HepG2 (cell line): Measurements from ENCODE around the gene LUZP2. TPM values are rescaled to one million over a fixed set of nuclear protein-coding genes. Genes with fewer than 3 reads are reported as not detected.

ENCODE experiments used
- ATAC-seq: fragments of 200-7000 bp; cut with Tn5 transposase; 3 replicates; pipeline ENCODE4 v1.9.1; 2020; ENCODE audit warnings: mild to moderate bottlenecking, moderate library complexity
- BruUV-seq: library from RNA; stranded (reverse); fragments of 400-500 nt; replicated peaks from 2 replicates; lab custom pipeline; 2021; lab: Mats Ljungman, UMichigan
- CTCF ChIA-PET: fragments of 300-600 bp; formaldehyde crosslinking; extraction: SDS; loops from one replicate; lab custom pipeline; 2021; ENCODE audit warnings: low total read pairs, inconsistent platforms, low intra/inter-chr PET ratio; lab: Yijun Ruan, JAX
- POLR2A ChIA-PET: fragments of 350-600 bp; sonication (Branson Sonifier 250); formaldehyde crosslinking; loops from one replicate; lab custom pipeline; 2020; ENCODE audit warnings: antibody characterized with exemption, inconsistent platforms; lab: Yijun Ruan, JAX
- DNase-seq: peaks from one replicate; pipeline ENCODE4 v3.0.0-alpha.2; 2015; ENCODE audit warnings: low spot score
- FAIRE-seq: peaks from 3 replicates; lab custom pipeline; 2011; peaks lifted over from hg19 to GRCh38; lab: Jason Lieb, UNC
- H2AFZ ChIP-seq: one replicate; pipeline ENCODE4 v1.6.1; 2011; ENCODE audit warnings: low read length, inconsistent platforms
- H3K27ac ChIP-seq: fragments of 300-600 bp; 3 replicates; pipeline ENCODE4 v1.8.0; 2011; ENCODE audit warnings: mixed run types, mild to moderate bottlenecking, mixed read lengths, low read length, inconsistent platforms; ENCODE audit not compliant: insufficient read depth; ENCODE audit errors: extremely low read length
- H3K27me3 ChIP-seq, 2 experiments: fragments of 200-600 bp in 1 of 2; 2 replicates in 1 of 2; 3 replicates in 1 of 2; pipeline versions ENCODE4 v1.6.0 to v1.8.0; 2011; ENCODE audit warnings: low read length in 2 of 2, mild to moderate bottlenecking in 2 of 2, moderate library complexity in 2 of 2, inconsistent platforms in 1 of 2; ENCODE audit not compliant: insufficient read depth in 2 of 2, control insufficient read depth in 1 of 2
- H3K36me3 ChIP-seq, 2 experiments: fragments of 200-600 bp in 1 of 2; replicated peaks in 1 of 2; 2 replicates in 1 of 2; 3 replicates in 1 of 2; pipeline versions ENCODE4 v1.5.1 to v1.8.0; 2011; ENCODE audit warnings: low read length in 2 of 2, inconsistent platforms in 1 of 2; ENCODE audit not compliant: insufficient read depth in 2 of 2, control insufficient read depth in 1 of 2
- H3K4me1 ChIP-seq: 2 replicates; pipeline ENCODE4 v1.5.1; 2012; ENCODE audit warnings: low read length, inconsistent platforms; ENCODE audit not compliant: insufficient read depth
- H3K4me2 ChIP-seq: 2 replicates; pipeline ENCODE4 v1.6.0; 2011; ENCODE audit warnings: low read depth, low read length, inconsistent platforms
- H3K4me3 ChIP-seq, 3 experiments: fragments of 200-600 bp in 1 of 3; sonication (generic), shearing (Covaris generic) in 1 of 3; replicated peaks in 1 of 3; 2 replicates each; pipeline ENCODE4 v1.5.1; 2011 to 2016; ENCODE audit warnings: low read length in 3 of 3, inconsistent platforms in 2 of 3, low read depth in 2 of 3, mild to moderate bottlenecking in 2 of 3, control low read depth in 1 of 3, mixed read lengths in 1 of 3; ENCODE audit not compliant: insufficient read depth in 1 of 3
- H3K79me2 ChIP-seq: one replicate; pipeline ENCODE4 v1.6.1; 2011; ENCODE audit warnings: low read length, inconsistent platforms; ENCODE audit not compliant: insufficient read depth
- H3K9ac ChIP-seq: 2 replicates; pipeline ENCODE4 v1.6.0; 2011; ENCODE audit warnings: mild to moderate bottlenecking, low read depth, low read length, inconsistent platforms; ENCODE audit not compliant: insufficient read depth
- H3K9me3 ChIP-seq: 2 replicates; pipeline ENCODE4 v1.5.1; 2012; ENCODE audit warnings: mild to moderate bottlenecking, low read length
- H4K20me1 ChIP-seq: 2 replicates; pipeline ENCODE4 v1.6.0; 2011; ENCODE audit warnings: inconsistent platforms, mild to moderate bottlenecking, low read length, moderate library complexity; ENCODE audit not compliant: insufficient read depth
- BCL6 ChIP-seq: IDR thresholded peaks from 2 replicates; pipeline ENCODE4 v1.6.1; 2016; ENCODE audit warnings: missing genetic modification reagents, missing compliant biosample characterization
- CEBPB ChIP-seq: IDR thresholded peaks from 2 replicates; pipeline ENCODE4 v1.6.1; 2011; ENCODE audit warnings: low read depth, low read length, improper control_type of control experiment, borderline replicate concordance
- E2F1 ChIP-seq: sonication (generic); formaldehyde crosslinking; IDR thresholded peaks from 2 replicates; pipeline ENCODE4 v1.5.0; 2020; ENCODE audit warnings: missing genetic modification reagents
- LRRFIP1 ChIP-seq: sonication (generic); formaldehyde crosslinking; conservative IDR thresholded peaks from 2 replicates; pipeline ENCODE4 v1.4.0; 2020; ENCODE audit warnings: missing genetic modification reagents
- ZFP36L1 ChIP-seq: sonication (generic); formaldehyde crosslinking; IDR thresholded peaks from 2 replicates; pipeline ENCODE4 v1.8.0; 2022; ENCODE audit warnings: mild to moderate bottlenecking, missing genetic modification reagents, moderate library complexity
- ZNF124 ChIP-seq: sonication (generic); formaldehyde crosslinking; IDR thresholded peaks from 2 replicates; pipeline ENCODE4 v1.4.0; 2020; ENCODE audit warnings: missing genetic modification reagents
- ZNF816 ChIP-seq: sonication (generic); formaldehyde crosslinking; IDR thresholded peaks from 2 replicates; pipeline ENCODE4 v1.8.0; 2022; ENCODE audit warnings: missing genetic modification reagents, mild to moderate bottlenecking, borderline replicate concordance
- WGBS: methylation state at CpG from one replicate; pipeline ENCODE4 v1.1.6; 2017; ENCODE audit warnings: low lambda C conversion rate; 5-methylcytosine and 5-hydroxymethylcytosine counted together
- in situ Hi-C: cut with HindIII; loops from 2 replicates; pipeline ENCODE4 v1.10.0; 2017; ENCODE audit warnings: low pct_unique_long_range_greater_than_20kb; ENCODE audit not compliant: extremely low pct_ligation_motif_present
- intact Hi-C: fragments of 100-400 bp; cut with micrococcal nuclease; formaldehyde crosslinking; loops from one replicate; pipeline ENCODE4 v1.10.0; 2022; ENCODE audit not compliant: unreplicated experiment
- polyA plus RNA-seq, 8 experiments: library from polyadenylated mRNA; depleted of rRNA in 3 of 8; stranded (reverse) in 7 of 8; unstranded in 1 of 8; fragments of >200 nt; fragmentation: Illumina TruSeq in 4 of 8; extraction: Trizol in 4 of 8; gene quantifications; 2 replicates each; pipeline versions ENCODE4 v1.2.1 to v1.2.3, GENCODE V29; 2011 to 2016; ENCODE audit warnings: low read depth in 4 of 8, missing spikeins in 1 of 8, mixed read lengths in 1 of 8; ENCODE audit not compliant: insufficient read depth in 1 of 8
- total RNA-seq, 5 experiments: library from RNA; depleted of rRNA; stranded (reverse); fragments of >200 nt; fragmentation: Illumina TruSeq; extraction: Trizol; gene quantifications; 2 replicates each; pipeline ENCODE4 v1.2.3, GENCODE V29; 2016; ENCODE audit warnings: low read depth in 1 of 5

LUZP2 gene
- total and polyA plus RNA-seq, 2 of the 13 experiments (the other 11 are each of a cell fraction or from before 2014, with no cell fraction given): not detected

- no peak overlapping the region for H3K4me2 ChIP-seq
- ATAC-seq: no peak
- no peaks in the 10 kb centered on the region for H3K4me1 ChIP-seq
- intact Hi-C loops (no loop called here), in situ Hi-C loops (no loop called here)
- H3K9ac ChIP-seq: no peak overlapping the region
- 4% methylated on average over 4 of the region's 4 CpGs for WGBS
- no peak for DNase-seq
- no peaks in the 10 kb centered on the region for H3K9me3 ChIP-seq
- no peak overlapping the region for H2AFZ ChIP-seq
- no TSS peak for BruUV-seq
- no peaks in the 10 kb centered on the region for H4K20me1 ChIP-seq
- H3K79me2 ChIP-seq: no peaks in the 10 kb centered on the region
- no peak overlapping the region for H3K4me3 ChIP-seq
- TF ChIP-seq CEBPB (0 out of 2 replicates have a peak, but pooled peaks have one; percentile 14), LRRFIP1 (no peak)
- ChIA-PET CTCF (no interaction called here), POLR2A (no interaction called here)
- FAIRE-seq: no peak
- no peaks in the 10 kb centered on the region for H3K36me3 ChIP-seq
- H3K27me3 ChIP-seq: no peaks in the 10 kb centered on the region
- H3K27ac ChIP-seq: no peak overlapping the region
Observed at GRCh38 chr11:24609192-24610119, 112.6 kb downstream of the LUZP2 start.

GRCh38 chr11:24615451-24616160 is 118.8 kb downstream of the LUZP2 start:
- intact Hi-C loops: no loop called here
- no peak overlapping the region for H3K27ac ChIP-seq
- in situ Hi-C loops: no loop called here
- ATAC-seq (no peak), FAIRE-seq (no peak), DNase-seq (no peak)
- H3K27me3 ChIP-seq: no peaks in the 10 kb centered on the region
- H3K9ac ChIP-seq: no peak overlapping the region
- BruUV-seq: no TSS peak
- H3K79me2 ChIP-seq: no peaks in the 10 kb centered on the region
- no peaks in the 10 kb centered on the region for H4K20me1 ChIP-seq
- CTCF ChIA-PET: no interaction called here
- no peak overlapping the region for H3K4me2 ChIP-seq
- H3K4me3 ChIP-seq: no peak overlapping the region
- H3K9me3 ChIP-seq: no peaks in the 10 kb centered on the region
- H2AFZ ChIP-seq: no peak overlapping the region
- POLR2A ChIA-PET: no interaction called here
- H3K36me3 ChIP-seq: no peaks in the 10 kb centered on the region
- H3K4me1 ChIP-seq: no peaks in the 10 kb centered on the region
- TF ChIP-seq ZNF816 (CRISPR knock-in tag) (no peak), ZNF124 (CRISPR knock-in tag) (no peak), BCL6 (CRISPR knock-in tag) (no peak), E2F1 (no peak), ZFP36L1 (CRISPR knock-in tag) (no peak)
